Breast epithelium (tissue), 3 donors: Measurements from ENCODE around the gene SERP2.

ENCODE experiments used
- CTCF ChIP-seq, 3 donors: fragments of 450-650 bp; IDR thresholded peaks; one replicate each; pipeline ENCODE4 v1.5.1; 2016 to 2017; ENCODE audit warnings: antibody characterized with exemption in 3 of 3, mild to moderate bottlenecking in 3 of 3, moderate library complexity in 3 of 3
- POLR2A ChIP-seq: fragments of 450-650 bp; IDR thresholded peaks from one replicate; pipeline ENCODE4 v1.6.1; 2016; ENCODE audit warnings: antibody characterized with exemption, mild to moderate bottlenecking, moderate library complexity

- TF ChIP-seq POLR2A: no peak
- TF ChIP-seq CTCF (IDR thresholded peaks at IDR 0.05): no peak
These were observed 28.0 kb downstream of the SERP2 start for GRCh38 chr13:44401577-44401976.
